Activated naive CD4-positive, alpha-beta T cell treated with anti-CD3 and anti-CD28 coated beads, Interleukin-2, amount 50 U/mL, for 16 hours (primary cell): ENCODE data around the gene DAB2IP.

Experiments used
- DNase-seq: peaks from one replicate; pipeline ENCODE4 v3.0.0-alpha.2; 2020

DAB2IP gene

GRCh38 chr9:121686930-121687541, 35.6 kb downstream of the DAB2IP start:
- peak; percentile 29 for DNase-seq

- no peak for DNase-seq
These were observed 36.8 kb downstream of the DAB2IP start for GRCh38 chr9:121688146-121688680.

GRCh38 chr9:121688681-121689080, 37.2 kb downstream of the DAB2IP start:
- no peak for DNase-seq

- DNase-seq, result no peak
These were observed 38.2 kb downstream of the DAB2IP start for GRCh38 chr9:121689461-121690157.

- DNase-seq, result no peak
These were observed 38.9 kb downstream of the DAB2IP start for GRCh38 chr9:121690316-121690715.

GRCh38 chr9:121690766-121691165, 39.3 kb downstream of the DAB2IP start:
- DNase-seq, result no peak

GRCh38 chr9:121691890-121692289, 40.5 kb downstream of the DAB2IP start:
- no peak for DNase-seq

GRCh38 chr9:121692606-121693387, 41.4 kb downstream of the DAB2IP start:
- DNase-seq, result no peak

- DNase-seq, result no peak
These were observed 41.9 kb downstream of the DAB2IP start for GRCh38 chr9:121693388-121693670.

- DNase-seq, result no peak
These were observed 42.6 kb downstream of the DAB2IP start for GRCh38 chr9:121694001-121694400.

- DNase-seq, result no peak
These were observed 43.2 kb downstream of the DAB2IP start for GRCh38 chr9:121694600-121694999.

GRCh38 chr9:121696930-121697329, 45.5 kb downstream of the DAB2IP start:
- DNase-seq, result no peak

GRCh38 chr9:121698627-121699570, 47.5 kb downstream of the DAB2IP start:
- DNase-seq, result no peak

GRCh38 chr9:121699571-121700164, 48.2 kb downstream of the DAB2IP start:
- DNase-seq, result no peak

- no peak for DNase-seq
These were observed 48.9 kb downstream of the DAB2IP start for GRCh38 chr9:121700165-121700831.

GRCh38 chr9:121700832-121701419, 49.5 kb downstream of the DAB2IP start:
- DNase-seq, result no peak

GRCh38 chr9:121701736-121702261, 50.4 kb downstream of the DAB2IP start:
- DNase-seq, result no peak

- no peak for DNase-seq
These were observed 51.7 kb downstream of the DAB2IP start for GRCh38 chr9:121703014-121703734.

GRCh38 chr9:121704281-121704680, 52.8 kb downstream of the DAB2IP start:
- no peak for DNase-seq

- DNase-seq, result no peak
These were observed 54.8 kb downstream of the DAB2IP start for GRCh38 chr9:121706149-121706750.
